ENCODE measurements around the gene ZDHHC8.

- TF ChIP-seq POLR2AphosphoS5 (IDR thresholded peaks at IDR 0.05; ENCODE audit: low read depth, low read length), result no peak
- TF ChIP-seq CTCF (IDR thresholded peaks at IDR 0.05 in 2 of 3, conservative IDR thresholded peaks at IDR 0.05 in 1 of 3; ENCODE audit: borderline replicate concordance in 1 of 3, insufficient read depth in 1 of 3, low read depth in 2 of 3, low read length in 2 of 3), result no peak
- no peak for TF ChIP-seq TCF7L2 (IDR thresholded peaks at IDR 0.05; ENCODE audit: borderline replicate concordance, extremely low read depth, insufficient read depth, insufficient read length)
- TF ChIP-seq ATF3 (IDR thresholded peaks at IDR 0.05), result no peak
- no peak for TF ChIP-seq SRF (IDR thresholded peaks at IDR 0.05; ENCODE audit: low read depth)
- TF ChIP-seq ZNF274 (IDR thresholded peaks at IDR 0.05; ENCODE audit: low read depth, low read length), result no peak
- TF ChIP-seq EZH2 (IDR thresholded peaks at IDR 0.05), result no peak
- TF ChIP-seq REST (IDR thresholded peaks at IDR 0.05; ENCODE audit: low read depth), result no peak
- TF ChIP-seq CEBPB (IDR thresholded peaks at IDR 0.05; ENCODE audit: low read depth), result no peak
- TF ChIP-seq RAD21 (IDR thresholded peaks at IDR 0.05; ENCODE audit: low read depth), result no peak
- TF ChIP-seq POLR2A (IDR thresholded peaks at IDR 0.05; ENCODE audit: borderline replicate concordance, extremely low read depth, insufficient read depth, insufficient read length), result no peak
Measured at GRCh38 chr22:20165913-20166312, 34.3 kb downstream of the ZDHHC8 start.

All from HCT116 (cell line).